ENCODE results near the gene ANKRD34A. TPM values are rescaled to one million over a fixed set of nuclear protein-coding genes. Genes with fewer than 3 reads are reported as not detected.

Gene ANKRD34A
- total RNA-seq, 2 donors from 2014 or later: 1.6 to 2.4 TPM

- intact Hi-C loops (cut with DNase I): loop anchor here (2.0 kb wide), 1 partner anchor 16 kb away; no protein-coding TSS in a partner anchor
- WGBS: 11% methylated on average over 12 of the region's 12 CpGs
- H3K4me3 ChIP-seq: peak overlapping the region; percentile 48 to 64
- H3K36me3 ChIP-seq: peaks cover 18 to 25% of the 10 kb centered on the region in 2 donors
- H3K4me1 ChIP-seq (replicated peaks): peaks cover 10% of the 10 kb centered on the region
- H3K27me3 ChIP-seq (replicated peaks; ENCODE audit: insufficient read depth): no peaks in the 10 kb centered on the region
- DNase-seq (ENCODE audit: low spot score): peak; percentile 56
- H3K27ac ChIP-seq: peak overlapping the region; percentile 96 to 97
- TF ChIP-seq CTCF (IDR thresholded peaks at IDR 0.05) (no peak), POLR2A (IDR thresholded peaks at IDR 0.05) (peak; percentile 15), POLR2AphosphoS5 (IDR thresholded peaks at IDR 0.05) (peak; percentile 70)
- no peaks in the 10 kb centered on the region for H3K9me3 ChIP-seq
Measured at GRCh38 chr1:145997016-145997717, 32.8 kb upstream of the ANKRD34A start.

DNA sequence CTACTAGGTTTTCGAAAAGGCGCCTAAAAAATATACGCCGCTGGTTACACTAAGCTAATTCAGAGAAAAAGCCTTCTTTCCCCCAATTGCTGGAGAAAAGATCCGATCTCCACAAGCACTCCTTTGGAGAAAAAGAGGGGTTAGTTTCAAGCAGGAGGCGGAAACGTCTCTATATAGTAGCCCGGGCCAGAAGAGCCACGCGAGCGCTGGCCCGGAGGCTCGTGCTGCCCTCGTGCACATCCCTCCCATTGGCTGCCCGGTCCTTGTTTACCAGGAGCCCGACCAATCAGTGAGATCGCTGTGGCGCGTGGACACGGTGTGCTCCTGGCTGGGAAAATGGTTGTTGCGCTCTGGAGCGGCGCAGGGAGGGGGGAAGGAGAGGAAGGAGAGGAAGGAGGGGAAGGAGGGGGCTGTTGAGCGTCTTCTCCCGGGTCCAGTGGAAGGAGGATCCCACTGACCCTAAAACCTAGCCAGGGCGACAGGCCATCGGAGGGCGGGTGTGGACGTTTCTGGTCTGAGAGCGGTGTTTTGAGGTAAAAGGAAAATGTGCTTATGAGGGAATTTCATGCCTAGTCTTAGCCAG, 32.1 kb upstream of the ANKRD34A start, which contains the start of gene TXNIP:
TXNIP (minus strand) TSS at position 147 of the 583 bp plus-strand sequence. CDS start 313 bp downstream, outside the sequence.
- 0% methylated on average over 30 of the region's 30 CpGs for WGBS
- peaks cover 10% of the 10 kb centered on the region for H3K4me1 ChIP-seq (replicated peaks)
- TF ChIP-seq POLR2AphosphoS5 (IDR thresholded peaks at IDR 0.05): peak; percentile 100
- TF ChIP-seq POLR2A (IDR thresholded peaks at IDR 0.05): peak; percentile 88
- TF ChIP-seq CTCF (IDR thresholded peaks at IDR 0.05): peak in 2 of 4 experiments; percentile 9 to 24
- peak; percentile 100 for DNase-seq (ENCODE audit: low spot score)
- H3K4me3 ChIP-seq: peak within 1 kb of the TSS; percentile 48 to 64
- intact Hi-C loops (cut with DNase I): loop anchor here (2.0 kb wide), 1 partner anchor 16 kb away; no protein-coding TSS in a partner anchor
- peaks cover 18 to 25% of the 10 kb centered on the region in 2 donors for H3K36me3 ChIP-seq
- H3K27me3 ChIP-seq (replicated peaks; ENCODE audit: insufficient read depth): no peaks in the 10 kb centered on the region
- peak within 1 kb of the TSS; percentile 96 to 97 for H3K27ac ChIP-seq
- no peaks in the 10 kb centered on the region for H3K9me3 ChIP-seq

DNA sequence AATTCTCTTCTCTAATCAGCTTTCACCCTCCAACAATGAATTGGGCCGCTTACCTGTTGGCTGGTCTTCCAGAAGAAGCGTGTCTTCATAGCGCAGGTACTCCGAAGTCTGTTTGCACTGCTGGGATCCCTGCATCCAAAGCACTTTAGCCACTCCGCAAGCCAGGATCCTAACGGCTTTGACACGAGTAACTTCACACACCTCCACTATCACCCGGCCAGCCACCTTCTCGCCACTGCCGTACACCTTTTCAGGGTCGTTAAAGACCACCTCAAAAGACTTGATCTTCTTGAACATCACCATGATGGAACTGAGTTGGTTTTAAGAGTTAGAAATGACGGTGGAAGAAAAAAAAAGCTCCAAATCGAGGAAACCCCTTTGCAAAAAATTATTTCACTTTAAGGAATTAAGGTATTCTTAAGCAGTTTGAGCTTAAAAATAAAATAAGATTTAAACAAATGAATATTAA, 31.6 kb upstream of the ANKRD34A start:
- H3K4me3 ChIP-seq: peak overlapping the region; percentile 48 to 64
- TF ChIP-seq CTCF (IDR thresholded peaks at IDR 0.05): no peak
- TF ChIP-seq POLR2A (IDR thresholded peaks at IDR 0.05): no peak
- H3K4me1 ChIP-seq (replicated peaks): peaks cover 10% of the 10 kb centered on the region
- under 1% methylated on average over 13 of the region's 13 CpGs for WGBS
- H3K27me3 ChIP-seq (replicated peaks; ENCODE audit: insufficient read depth): no peaks in the 10 kb centered on the region
- H3K36me3 ChIP-seq: peaks cover 18 to 25% of the 10 kb centered on the region in 2 donors
- H3K9me3 ChIP-seq: no peaks in the 10 kb centered on the region
- intact Hi-C loops (cut with DNase I): loop anchor here (2.0 kb wide), 1 partner anchor 15 kb away; no protein-coding TSS in a partner anchor
- peak overlapping the region; percentile 96 to 97 for H3K27ac ChIP-seq
- no peak for DNase-seq (ENCODE audit: low spot score)

DNA sequence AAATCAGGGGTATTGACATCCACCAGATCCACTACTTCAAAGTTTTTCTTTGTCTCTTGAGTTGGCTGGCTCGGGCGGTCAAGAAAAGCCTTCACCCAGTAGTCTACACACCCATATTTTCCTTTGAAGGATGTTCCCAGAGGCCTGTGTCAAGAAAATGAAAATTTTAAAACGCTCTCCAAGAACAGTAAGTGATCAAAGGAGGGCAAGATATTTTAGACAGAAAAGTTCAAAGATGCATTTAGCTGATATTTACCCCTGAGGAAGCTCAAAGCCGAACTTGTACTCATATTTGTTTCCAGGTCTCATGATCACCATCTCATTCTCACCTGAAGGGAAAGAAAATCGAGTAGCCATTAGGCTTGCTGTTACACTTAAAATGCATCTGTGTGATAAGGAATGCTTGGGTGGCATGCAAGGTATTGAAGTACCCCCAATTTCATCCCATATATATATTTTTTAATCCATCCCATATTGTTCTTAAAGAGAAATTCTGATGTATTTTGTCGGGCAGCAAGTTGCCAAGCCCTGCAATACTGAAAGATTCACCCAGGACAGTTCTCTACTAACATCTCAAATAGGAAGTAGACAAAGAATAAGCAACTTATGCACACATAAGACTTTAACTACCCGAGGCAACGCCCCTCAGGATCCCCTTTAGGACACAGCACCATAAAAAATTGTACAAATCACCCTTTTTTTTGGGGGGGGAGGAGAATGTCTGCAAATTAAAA, 30.9 kb upstream of the ANKRD34A start:
- DNase-seq (ENCODE audit: low spot score): no peak
- intact Hi-C loops (cut with DNase I): no loop called here

More for the DNA sequence above, 30.9 kb upstream of the ANKRD34A start:
- Histone ChIP-seq H3K4me3 (peak overlapping the region; percentile 48 to 64), H3K27ac (peak overlapping the region; percentile 96 to 97), H3K27me3 (replicated peaks; ENCODE audit: insufficient read depth) (no peaks in the 10 kb centered on the region), H3K4me1 (replicated peaks) (peaks cover 10% of the 10 kb centered on the region), H3K36me3 (peaks cover 18 to 25% of the 10 kb centered on the region in 2 donors), H3K9me3 (no peaks in the 10 kb centered on the region)
- WGBS: under 1% methylated on average over 8 of the region's 8 CpGs
- TF ChIP-seq CTCF (IDR thresholded peaks at IDR 0.05) (no peak), POLR2AphosphoS5 (IDR thresholded peaks at IDR 0.05) (peak; percentile 11)
